ENCODE data around the gene SOCS4. TPM values are rescaled to one million over a fixed set of nuclear protein-coding genes. Genes with fewer than 3 reads are reported as not detected.
A peak's percentile ranks its signal among the peaks of the same experiment; 100 is the strongest.
"Not testable (repeated sequence)": the region's sequence is repeated elsewhere in the genome, so short reads cannot be mapped to it uniquely, and the experiment has no call there.

Gene SOCS4
- total RNA-seq, 2 donors from 2014 or later: 28.0 to 32.0 TPM

DNA sequence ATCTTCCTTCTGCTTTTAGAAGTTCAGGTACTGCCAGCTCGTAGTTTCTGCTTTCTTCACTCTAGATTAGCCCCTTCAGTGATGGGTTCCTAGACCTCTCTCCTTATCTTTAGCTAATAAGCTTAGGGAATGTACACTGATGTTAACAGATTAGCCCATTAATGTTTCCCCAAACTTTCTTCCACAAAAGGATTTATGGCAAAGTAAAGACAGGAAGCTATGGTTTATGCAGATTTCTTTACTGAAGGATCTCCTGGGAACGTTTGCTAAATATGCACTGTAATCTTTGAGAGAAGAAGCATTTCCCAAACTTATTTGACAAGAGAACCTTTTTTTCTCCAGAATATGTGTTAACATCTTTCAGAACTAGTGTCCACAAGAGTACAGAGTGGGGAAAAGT, 4.2 kb downstream of the SOCS4 start:
- Histone ChIP-seq H3K27me3 (ENCODE audit: control insufficient read depth, insufficient read depth, low read length, poor library complexity, severe bottlenecking) (no peaks in the 10 kb centered on the region), H3K4me3 (ENCODE audit: low read length) (peak overlapping the region; percentile 59), H3K27ac (ENCODE audit: low read depth, low read length) (no peak overlapping the region), H3K9me3 (ENCODE audit: control insufficient read depth, low read length) (no peaks in the 10 kb centered on the region), H3K36me3 (ENCODE audit: control insufficient read depth, insufficient read depth, low read length) (peaks cover 40% of the 10 kb centered on the region), H3K9ac (ENCODE audit: extremely low read depth, low read length, poor library complexity, severe bottlenecking) (no peak overlapping the region), H3K4me1 (ENCODE audit: control insufficient read depth, insufficient read depth, low read length) (peaks cover 3% of the 10 kb centered on the region)
- H3K4me1 Mint-ChIP-seq: peaks cover 37% of the 10 kb centered on the region
- TF ChIP-seq, protein P1, sequence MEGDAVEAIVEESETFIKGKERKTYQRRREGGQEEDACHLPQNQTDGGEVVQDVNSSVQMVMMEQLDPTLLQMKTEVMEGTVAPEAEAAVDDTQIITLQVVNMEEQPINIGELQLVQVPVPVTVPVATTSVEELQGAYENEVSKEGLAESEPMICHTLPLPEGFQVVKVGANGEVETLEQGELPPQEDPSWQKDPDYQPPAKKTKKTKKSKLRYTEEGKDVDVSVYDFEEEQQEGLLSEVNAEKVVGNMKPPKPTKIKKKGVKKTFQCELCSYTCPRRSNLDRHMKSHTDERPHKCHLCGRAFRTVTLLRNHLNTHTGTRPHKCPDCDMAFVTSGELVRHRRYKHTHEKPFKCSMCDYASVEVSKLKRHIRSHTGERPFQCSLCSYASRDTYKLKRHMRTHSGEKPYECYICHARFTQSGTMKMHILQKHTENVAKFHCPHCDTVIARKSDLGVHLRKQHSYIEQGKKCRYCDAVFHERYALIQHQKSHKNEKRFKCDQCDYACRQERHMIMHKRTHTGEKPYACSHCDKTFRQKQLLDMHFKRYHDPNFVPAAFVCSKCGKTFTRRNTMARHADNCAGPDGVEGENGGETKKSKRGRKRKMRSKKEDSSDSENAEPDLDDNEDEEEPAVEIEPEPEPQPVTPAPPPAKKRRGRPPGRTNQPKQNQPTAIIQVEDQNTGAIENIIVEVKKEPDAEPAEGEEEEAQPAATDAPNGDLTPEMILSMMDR (conservative IDR thresholded peaks at IDR 0.05): no peak
- no peak for DNase-seq
- H3K27ac Mint-ChIP-seq: no peak overlapping the region
- H3K36me3 Mint-ChIP-seq (ENCODE audit: low read depth): peaks cover 26% of the 10 kb centered on the region
- 21 to 25% methylated on average over 1 to 2 of the region's 2 CpGs for WGBS, 2 experiments (ENCODE audit: insufficient coverage in 1 of 2, insufficient read length in 1 of 2)
- peak overlapping the region; percentile 3 for H3K4me3 Mint-ChIP-seq
- no peaks in the 10 kb centered on the region for H3K27me3 Mint-ChIP-seq (ENCODE audit: insufficient read depth)
- no peaks in the 10 kb centered on the region for H3K9me3 Mint-ChIP-seq

DNA sequence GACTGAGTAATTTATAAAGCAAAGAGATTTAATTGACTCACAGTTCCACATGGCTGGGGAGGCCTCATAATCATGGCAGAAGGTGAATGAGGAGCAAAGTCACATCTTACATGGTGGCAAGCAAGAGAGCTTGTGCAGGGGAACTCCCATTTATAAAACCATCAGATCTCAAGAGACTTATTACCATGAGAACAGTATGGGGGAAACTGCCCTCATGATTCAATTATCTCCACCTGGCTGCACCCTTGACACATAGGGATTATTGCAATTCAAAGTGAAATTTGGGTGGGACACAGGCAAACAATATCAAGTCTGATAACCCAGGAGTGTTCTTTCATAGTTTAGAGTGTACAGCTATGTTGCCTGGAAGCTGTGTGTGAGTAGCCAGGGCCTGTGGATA, 11.0 kb downstream of the SOCS4 start:
- peak overlapping the region; percentile 18 for H3K4me3 ChIP-seq (ENCODE audit: low read length)
- not testable (repeated sequence) for H3K4me1 ChIP-seq (ENCODE audit: control insufficient read depth, insufficient read depth, low read length); H3K4me1 Mint-ChIP-seq; H3K27ac ChIP-seq (ENCODE audit: low read depth, low read length); H3K27me3 ChIP-seq (ENCODE audit: control insufficient read depth, insufficient read depth, low read length, poor library complexity, severe bottlenecking); H3K9me3 Mint-ChIP-seq; DNase-seq; H3K9ac ChIP-seq (ENCODE audit: extremely low read depth, low read length, poor library complexity, severe bottlenecking); H3K27ac Mint-ChIP-seq; H3K4me3 Mint-ChIP-seq
- peaks cover 11% of the 10 kb centered on the region for H3K9me3 ChIP-seq (ENCODE audit: control insufficient read depth, low read length)
- peaks cover 54% of the 10 kb centered on the region for H3K36me3 ChIP-seq (ENCODE audit: control insufficient read depth, insufficient read depth, low read length)
- peaks cover 61% of the 10 kb centered on the region for H3K36me3 Mint-ChIP-seq (ENCODE audit: low read depth)
- peaks cover 49% of the 10 kb centered on the region for H3K27me3 Mint-ChIP-seq (ENCODE audit: insufficient read depth)

DNA sequence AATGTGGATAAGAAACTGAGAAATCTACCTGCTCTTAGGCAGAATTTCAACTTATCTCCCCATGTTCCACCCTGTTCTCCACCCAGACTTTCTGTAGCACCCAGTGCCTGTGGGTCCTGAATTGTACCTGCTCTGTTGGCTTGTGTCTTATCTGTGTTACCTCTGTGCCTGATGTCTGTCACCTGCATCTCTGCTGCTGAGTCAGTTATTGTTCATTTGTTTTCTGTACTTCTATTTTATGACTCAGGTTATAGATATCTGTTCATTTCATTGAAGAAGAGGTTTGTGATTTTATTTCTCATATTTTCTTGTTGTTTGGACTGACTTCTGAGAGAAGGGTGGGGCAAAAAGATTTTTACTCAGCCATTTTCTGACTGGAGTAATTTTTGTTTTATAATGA, 11.7 kb downstream of the SOCS4 start:
- TF ChIP-seq, protein P1 (conservative IDR thresholded peaks at IDR 0.05): no peak
- H3K36me3 ChIP-seq (ENCODE audit: control insufficient read depth, insufficient read depth, low read length): peaks cover 54% of the 10 kb centered on the region
- H3K27ac ChIP-seq (ENCODE audit: low read depth, low read length): no peak overlapping the region
- H3K9me3 Mint-ChIP-seq: peaks cover 5% of the 10 kb centered on the region
- peaks cover 11% of the 10 kb centered on the region for H3K9me3 ChIP-seq (ENCODE audit: control insufficient read depth, low read length)
- H3K4me1 ChIP-seq (ENCODE audit: control insufficient read depth, insufficient read depth, low read length): no peaks in the 10 kb centered on the region
- H3K36me3 Mint-ChIP-seq (ENCODE audit: low read depth): peaks cover 65% of the 10 kb centered on the region
- H3K4me1 Mint-ChIP-seq: no peaks in the 10 kb centered on the region
- H3K4me3 ChIP-seq (ENCODE audit: low read length): no peak overlapping the region
- H3K27ac Mint-ChIP-seq: no peak overlapping the region
- H3K9ac ChIP-seq (ENCODE audit: extremely low read depth, low read length, poor library complexity, severe bottlenecking): no peak overlapping the region
- H3K27me3 Mint-ChIP-seq (ENCODE audit: insufficient read depth): peaks cover 56% of the 10 kb centered on the region
- no peak overlapping the region for H3K4me3 Mint-ChIP-seq
- no peak for DNase-seq
- H3K27me3 ChIP-seq (ENCODE audit: control insufficient read depth, insufficient read depth, low read length, poor library complexity, severe bottlenecking): no peaks in the 10 kb centered on the region

DNA sequence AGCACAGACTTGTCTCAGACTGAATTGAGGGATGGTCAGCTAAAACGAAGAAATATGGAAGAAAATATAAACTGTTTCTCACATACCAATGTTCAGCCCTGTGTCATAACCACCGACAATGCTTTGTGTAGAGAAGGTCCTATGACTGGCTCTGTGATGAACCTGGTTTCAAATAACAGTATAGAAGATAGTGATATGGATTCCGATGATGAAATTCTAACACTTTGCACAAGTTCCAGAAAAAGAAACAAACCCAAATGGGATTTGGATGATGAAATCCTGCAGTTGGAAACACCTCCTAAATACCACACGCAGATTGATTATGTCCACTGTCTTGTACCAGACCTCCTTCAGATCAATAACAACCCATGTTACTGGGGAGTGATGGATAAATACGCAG, 16.5 kb downstream of the SOCS4 start:
- TF ChIP-seq, protein P1 (conservative IDR thresholded peaks at IDR 0.05): no peak
- Histone ChIP-seq H3K4me3 (ENCODE audit: low read length) (no peak overlapping the region), H3K9me3 (ENCODE audit: control insufficient read depth, low read length) (no peaks in the 10 kb centered on the region), H3K9ac (ENCODE audit: extremely low read depth, low read length, poor library complexity, severe bottlenecking) (no peak overlapping the region), H3K27ac (ENCODE audit: low read depth, low read length) (no peak overlapping the region), H3K4me1 (ENCODE audit: control insufficient read depth, insufficient read depth, low read length) (no peaks in the 10 kb centered on the region), H3K27me3 (ENCODE audit: control insufficient read depth, insufficient read depth, low read length, poor library complexity, severe bottlenecking) (no peaks in the 10 kb centered on the region), H3K36me3 (ENCODE audit: control insufficient read depth, insufficient read depth, low read length) (peaks cover 38% of the 10 kb centered on the region)
- WGBS, 2 experiments (ENCODE audit: insufficient coverage in 1 of 2, insufficient read length in 1 of 2): 92 to 100% methylated on average over 1 to 5 of the region's 5 CpGs
- no peak overlapping the region for H3K27ac Mint-ChIP-seq
- no peak overlapping the region for H3K4me3 Mint-ChIP-seq
- DNase-seq: no peak
- H3K9me3 Mint-ChIP-seq: no peaks in the 10 kb centered on the region
- H3K4me1 Mint-ChIP-seq: no peaks in the 10 kb centered on the region
- H3K27me3 Mint-ChIP-seq (ENCODE audit: insufficient read depth): peaks cover 58% of the 10 kb centered on the region
- H3K36me3 Mint-ChIP-seq (ENCODE audit: low read depth): peaks cover 40% of the 10 kb centered on the region
